Spleen (tissue), 7 donors: ENCODE data around the gene CDC42EP5.

Source experiments
- CTCF ChIP-seq, 11 experiments: fragments of 200-600 bp in 7 of 11; fragments of 450-650 bp in 4 of 11; sonication (generic) in 4 of 11; IDR thresholded peaks in 8 of 11; conservative IDR thresholded peaks in 3 of 11; 1 replicate in 7 of 11; 2 replicates in 4 of 11; pipeline versions ENCODE4 v1.4.0 to v1.8.0; 2016 to 2021; ENCODE audit warnings: antibody characterized with exemption in 11 of 11, inconsistent platforms in 4 of 11, mild to moderate bottlenecking in 1 of 11
- POLR2A ChIP-seq, 3 donors: fragments of 450-650 bp; IDR thresholded peaks; one replicate each; pipeline ENCODE4 v1.5.1; 2017; ENCODE audit warnings: antibody characterized with exemption in 3 of 3, mild to moderate bottlenecking in 1 of 3
- POLR2AphosphoS5 ChIP-seq, 3 donors: sonication (generic); formaldehyde crosslinking; IDR thresholded peaks; one replicate each; pipeline ENCODE4 v1.5.1; 2017; ENCODE audit warnings: antibody characterized with exemption in 3 of 3
- donor health status: DM: no; HTN: no; CAD: no; lungs with moderate emphysema.
- donor health status: DM: no; HTN: no; CAD: no.
- donor health status: DM: no; HTN: no; CAD: no.

DNA sequence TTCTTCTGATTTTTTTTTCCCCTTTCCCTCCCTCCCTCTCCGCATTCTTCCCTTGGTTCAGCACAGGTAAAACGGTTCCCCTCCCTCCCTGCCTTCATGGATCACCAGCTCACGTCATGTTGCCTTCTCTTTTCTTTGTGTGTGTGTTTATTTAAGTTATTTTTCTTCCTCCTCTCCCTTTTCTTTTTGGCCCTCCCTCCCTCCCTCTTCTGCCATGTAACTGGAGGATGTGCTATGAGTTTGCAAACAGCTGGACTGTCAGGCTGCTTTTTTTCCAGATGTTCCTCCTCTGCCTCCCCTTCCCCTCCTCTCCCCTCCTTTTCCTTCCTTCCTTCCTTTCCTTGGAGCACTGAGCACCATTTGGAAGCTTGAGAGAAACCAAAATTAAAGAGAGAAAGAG, 11.5 kb downstream of the CDC42EP5 start:
- TF ChIP-seq POLR2AphosphoS5 (IDR thresholded peaks at IDR 0.05) (no peak), CTCF (IDR thresholded peaks at IDR 0.05 in 8 of 11, conservative IDR thresholded peaks at IDR 0.05 in 3 of 11) (no peak), POLR2A (IDR thresholded peaks at IDR 0.05) (no peak)
